ENCODE measurements around the gene ZNF512B.

GRCh38 chr20:63968928-63969760 is 586 bp downstream of the ZNF512B start:
- no peak for TF ChIP-seq CTCF (conservative IDR thresholded peaks at IDR 0.05; ENCODE audit: low read length)
- no peak for TF ChIP-seq EZH2phosphoT487 (IDR thresholded peaks at IDR 0.05; ENCODE audit: borderline replicate concordance)

Data from Loucy (cell line).